Gastrocnemius medialis (tissue), 4 donors: Measurements from ENCODE around the gene PHIP.

Experiments
- POLR2A ChIP-seq, 2 donors: fragments of 450-650 bp; IDR thresholded peaks; one replicate each; pipeline ENCODE4 v1.6.1; 2017; ENCODE audit warnings: antibody characterized with exemption in 2 of 2, mild to moderate bottlenecking in 2 of 2, moderate library complexity in 2 of 2
- TF ChIP-seq, protein P1 (sequence below), 5 experiments: fragments of 450-650 bp in 3 of 5; fragments of 200-600 bp in 2 of 5; sonication (generic) in 2 of 5; IDR thresholded peaks in 4 of 5; conservative IDR thresholded peaks in 1 of 5; 1 replicate in 4 of 5; 2 replicates in 1 of 5; pipeline ENCODE4 v1.5.1; 2016 to 2019; ENCODE audit warnings: antibody characterized with exemption in 5 of 5, mild to moderate bottlenecking in 3 of 5, moderate library complexity in 3 of 5

DNA sequence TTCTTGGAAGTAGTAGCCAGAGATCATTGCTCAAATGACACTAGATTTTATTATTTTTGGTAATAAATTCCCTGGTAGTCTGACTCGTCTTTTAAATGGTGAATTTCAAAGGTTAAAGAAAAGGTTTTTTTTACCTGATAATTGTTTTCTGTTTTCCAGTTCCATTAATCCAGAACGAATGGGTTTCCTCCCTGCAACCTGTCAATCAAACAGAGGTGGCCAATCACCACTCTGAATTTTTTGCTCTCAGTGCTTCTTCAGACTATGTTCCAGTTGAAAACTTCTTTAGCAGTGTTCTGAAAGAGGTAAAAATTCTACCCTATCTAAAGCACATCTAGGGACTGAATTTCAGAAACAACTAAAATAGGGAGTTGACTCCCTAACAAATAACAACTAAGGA is 73.8 kb downstream of the PHIP start:
- TF ChIP-seq, protein P1, sequence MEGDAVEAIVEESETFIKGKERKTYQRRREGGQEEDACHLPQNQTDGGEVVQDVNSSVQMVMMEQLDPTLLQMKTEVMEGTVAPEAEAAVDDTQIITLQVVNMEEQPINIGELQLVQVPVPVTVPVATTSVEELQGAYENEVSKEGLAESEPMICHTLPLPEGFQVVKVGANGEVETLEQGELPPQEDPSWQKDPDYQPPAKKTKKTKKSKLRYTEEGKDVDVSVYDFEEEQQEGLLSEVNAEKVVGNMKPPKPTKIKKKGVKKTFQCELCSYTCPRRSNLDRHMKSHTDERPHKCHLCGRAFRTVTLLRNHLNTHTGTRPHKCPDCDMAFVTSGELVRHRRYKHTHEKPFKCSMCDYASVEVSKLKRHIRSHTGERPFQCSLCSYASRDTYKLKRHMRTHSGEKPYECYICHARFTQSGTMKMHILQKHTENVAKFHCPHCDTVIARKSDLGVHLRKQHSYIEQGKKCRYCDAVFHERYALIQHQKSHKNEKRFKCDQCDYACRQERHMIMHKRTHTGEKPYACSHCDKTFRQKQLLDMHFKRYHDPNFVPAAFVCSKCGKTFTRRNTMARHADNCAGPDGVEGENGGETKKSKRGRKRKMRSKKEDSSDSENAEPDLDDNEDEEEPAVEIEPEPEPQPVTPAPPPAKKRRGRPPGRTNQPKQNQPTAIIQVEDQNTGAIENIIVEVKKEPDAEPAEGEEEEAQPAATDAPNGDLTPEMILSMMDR (IDR thresholded peaks at IDR 0.05 in 4 of 5, conservative IDR thresholded peaks at IDR 0.05 in 1 of 5): no peak
- TF ChIP-seq POLR2A (IDR thresholded peaks at IDR 0.05): no peak
